GM18520 (cell line): Measurements from ENCODE around the gene KRTAP2-3.
"Not testable (repeated sequence)": the region's sequence is repeated elsewhere in the genome, so short reads cannot be mapped to it uniquely, and the experiment has no call there.

ENCODE experiments used
- ATAC-seq: cut with Tn5 transposase; IDR thresholded peaks from one replicate; pipeline ENCODE4 v1.9.1; 2021; ENCODE audit not compliant: unreplicated experiment

Gene KRTAP2-3, protein sequence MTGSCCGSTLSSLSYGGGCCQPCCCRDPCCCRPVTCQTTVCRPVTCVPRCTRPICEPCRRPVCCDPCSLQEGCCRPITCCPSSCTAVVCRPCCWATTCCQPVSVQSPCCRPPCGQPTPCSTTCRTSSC

DNA sequence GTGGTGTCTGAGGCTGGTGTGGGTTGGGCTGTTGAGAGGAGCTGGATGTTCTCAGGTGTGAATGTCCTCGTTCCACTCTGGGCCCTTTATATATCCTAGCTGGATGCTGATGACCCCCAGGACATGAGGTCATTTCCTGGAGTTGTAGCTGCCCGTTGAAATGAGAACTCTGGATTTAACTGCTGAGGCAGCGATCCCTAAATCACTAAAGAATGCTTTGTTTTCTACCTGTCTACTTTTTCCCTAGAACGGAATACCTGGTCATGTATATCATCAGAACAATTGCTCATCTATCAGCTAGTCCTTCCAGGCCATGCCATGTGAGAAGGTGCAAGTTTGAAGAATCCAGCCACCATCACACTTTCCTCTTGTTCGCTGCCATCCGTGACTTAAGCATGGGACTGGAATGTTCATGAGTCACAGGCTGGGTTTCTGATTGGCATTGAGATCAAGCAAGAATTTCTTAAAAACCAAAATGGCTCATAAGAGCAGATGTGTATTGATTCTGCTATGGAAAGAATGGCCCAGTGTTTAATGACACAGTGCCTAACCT lies at the start of gene KRTAP2-3:
KRTAP2-3 (minus strand) TSS at position 63 of the 553 bp plus-strand sequence. CDS start 64 bp downstream, outside the sequence.
- no peak for ATAC-seq

- not testable (repeated sequence) for ATAC-seq
Measured at GRCh38 chr17:41108728-41109386, 48.9 kb upstream of the KRTAP2-3 start.

- ATAC-seq: no peak
Measured at GRCh38 chr17:41107941-41108450, 48.1 kb upstream of the KRTAP2-3 start.

DNA sequence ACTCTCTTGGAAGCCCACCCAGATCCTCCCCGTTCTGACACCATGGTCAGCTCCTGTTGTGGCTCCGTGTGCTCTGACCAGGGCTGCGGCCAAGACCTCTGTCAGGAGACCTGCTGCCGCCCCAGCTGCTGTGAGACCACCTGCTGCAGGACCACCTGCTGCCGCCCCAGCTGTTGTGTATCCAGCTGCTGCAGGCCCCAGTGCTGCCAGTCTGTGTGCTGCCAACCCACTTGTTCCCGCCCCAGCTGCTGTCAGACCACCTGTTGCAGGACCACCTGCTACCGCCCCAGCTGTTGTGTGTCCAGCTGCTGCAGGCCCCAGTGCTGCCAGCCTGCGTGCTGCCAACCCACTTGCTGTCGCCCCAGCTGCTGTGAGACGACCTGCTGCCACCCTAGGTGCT lies 45.4 kb upstream of the KRTAP2-3 start, which contains the start of gene KRTAP4-9:
KRTAP4-9 (plus strand) TSS at position 43 of the 400 bp plus-strand sequence; CDS start at position 43, 0 bp downstream.
- not testable (repeated sequence) for ATAC-seq

DNA sequence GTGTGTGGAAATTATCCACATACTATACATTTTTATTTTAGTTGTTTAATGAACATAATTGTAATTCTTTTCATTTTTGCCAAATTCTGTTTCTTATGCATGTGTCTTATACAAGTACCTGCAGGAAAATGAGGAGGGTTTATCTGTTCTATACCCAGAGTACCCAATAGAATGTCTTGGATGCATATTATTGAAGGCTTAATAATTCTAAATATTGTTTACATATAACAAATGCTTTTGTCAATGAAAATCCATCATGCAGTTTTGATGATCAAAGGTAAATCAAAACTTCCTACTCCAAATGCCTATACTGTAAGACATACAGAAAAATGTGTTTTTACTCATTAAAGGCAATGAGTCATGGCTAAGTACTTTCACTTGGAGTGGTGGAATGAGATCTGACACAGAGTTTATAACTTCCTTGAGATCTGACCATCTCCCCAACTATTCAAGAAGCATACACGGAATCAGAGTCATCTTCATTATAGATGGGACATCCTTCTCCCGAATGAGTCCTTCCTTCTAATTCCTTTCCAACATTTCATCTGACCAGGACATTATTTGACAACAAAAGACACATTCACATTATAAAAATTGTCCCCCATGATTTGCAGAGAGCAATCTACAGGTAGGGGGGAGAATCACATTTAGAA lies 44.6 kb upstream of the KRTAP2-3 start:
- not testable (repeated sequence) for ATAC-seq

DNA sequence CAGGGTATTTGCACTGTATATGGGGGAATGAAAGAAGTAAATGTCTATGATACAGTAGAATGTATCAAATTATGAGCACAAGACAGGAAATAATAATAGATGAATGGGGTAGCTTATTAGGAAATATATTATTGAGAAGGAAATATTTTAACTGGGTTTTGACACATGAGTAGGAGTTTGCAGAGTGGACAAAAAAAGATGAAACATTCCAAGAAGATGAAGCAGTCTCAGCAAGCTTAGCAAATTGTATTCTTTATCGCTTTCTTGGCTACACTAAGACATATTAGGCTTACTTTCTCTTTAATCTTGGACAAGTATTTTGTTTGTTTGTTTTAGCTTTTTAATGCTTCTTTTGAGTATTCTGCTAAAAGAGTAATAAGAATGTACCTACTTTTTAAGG lies 44.0 kb upstream of the KRTAP2-3 start:
- ATAC-seq: no peak

DNA sequence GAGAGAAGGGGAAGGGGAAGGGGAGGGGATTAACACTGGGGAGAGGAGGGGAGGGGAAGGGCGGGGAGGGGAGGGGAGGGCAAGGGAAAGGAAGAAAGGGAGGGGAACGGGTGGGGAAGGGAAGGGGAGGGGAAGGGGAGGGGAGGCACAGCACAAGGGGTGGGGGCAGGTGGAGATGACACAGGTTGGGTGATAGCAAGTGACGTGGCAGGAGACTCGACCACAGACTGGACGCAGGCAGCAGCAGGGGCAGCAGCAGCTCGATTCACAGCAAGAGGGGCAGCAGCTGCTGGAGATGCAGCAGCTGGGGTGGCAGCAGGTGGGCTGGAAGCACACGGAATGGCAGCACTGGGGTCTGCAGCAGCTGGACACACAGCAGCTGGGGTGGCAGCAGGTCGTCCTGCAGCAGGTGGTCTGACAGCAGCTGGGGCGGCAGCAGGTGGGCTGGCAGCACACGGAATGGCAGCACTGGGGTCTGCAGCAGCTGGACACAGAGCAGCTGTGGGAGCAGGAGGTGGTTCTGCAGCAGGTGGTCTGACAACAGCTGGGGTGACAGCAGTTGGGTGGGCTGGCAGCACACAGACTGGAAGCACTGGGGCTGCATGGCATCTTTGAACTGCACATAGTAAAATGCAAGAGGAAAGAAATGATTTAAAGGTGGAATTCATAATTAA lies 41.8 kb upstream of the KRTAP2-3 start, which contains the start of gene KRTAP4-16:
KRTAP4-16 (minus strand) TSS at position 624 of the 674 bp plus-strand sequence; CDS start at position 624, 0 bp downstream.
- no peak for ATAC-seq

DNA sequence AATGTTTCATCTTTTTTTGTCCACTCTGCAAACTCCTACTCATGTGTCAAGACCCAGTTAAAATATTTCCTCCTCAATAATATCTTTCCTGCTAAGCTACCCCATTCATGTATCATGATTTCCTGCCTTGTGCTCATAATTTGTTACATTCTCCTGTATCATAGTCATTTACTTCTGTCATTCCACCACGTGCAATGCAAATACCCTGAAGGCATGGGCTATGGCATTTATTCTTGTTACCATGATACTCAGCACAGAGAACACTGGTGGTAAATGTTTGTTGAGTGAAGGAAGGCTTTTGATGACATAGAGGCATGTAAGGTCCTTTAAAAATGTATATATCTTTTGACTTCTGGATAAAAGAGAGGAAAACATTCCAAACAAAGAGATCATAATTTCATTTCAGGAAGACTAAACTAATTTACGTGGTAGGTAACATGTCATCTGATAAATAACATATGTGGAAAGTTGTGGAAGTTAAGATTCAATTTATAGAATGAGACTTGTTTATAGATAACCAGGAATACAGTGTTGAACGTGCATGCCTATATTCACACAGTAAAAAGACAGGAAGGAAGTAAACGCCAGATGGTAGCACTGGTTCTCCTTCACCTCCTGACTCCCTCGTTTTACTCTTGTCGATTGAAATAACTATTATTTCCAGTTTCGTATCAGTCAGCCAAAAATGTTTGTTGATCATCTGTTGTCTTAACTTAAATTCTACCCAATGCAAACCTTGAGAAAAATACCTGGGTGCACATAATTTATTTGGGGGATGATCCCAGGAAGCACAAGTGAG lies 40.0 kb upstream of the KRTAP2-3 start:
- ATAC-seq: not testable (repeated sequence)

- ATAC-seq: no peak
Measured at GRCh38 chr17:41098481-41098880, 38.6 kb upstream of the KRTAP2-3 start.

DNA sequence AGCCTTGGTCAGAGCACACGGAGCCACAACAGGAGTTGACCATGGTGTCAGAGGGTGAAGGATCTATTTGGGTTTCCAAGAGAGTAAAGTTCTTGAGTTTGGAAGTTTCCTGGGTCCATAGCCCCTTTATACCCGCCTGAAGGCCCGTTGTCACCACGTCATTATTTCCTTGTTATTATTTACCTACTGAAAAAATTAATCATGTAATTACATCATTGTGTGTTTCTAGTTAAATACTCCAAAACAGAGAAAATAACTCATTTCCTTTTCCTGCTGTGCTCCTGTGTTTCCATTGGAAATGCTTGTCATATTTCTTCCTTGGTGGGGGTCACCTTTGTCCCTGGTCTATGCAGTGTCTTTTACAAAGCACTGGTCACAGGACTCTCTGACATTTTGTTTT lies 38.1 kb upstream of the KRTAP2-3 start, which contains the start of gene KRTAP4-8:
KRTAP4-8 (minus strand) TSS at position 101 of the 400 bp plus-strand sequence; CDS start at position 43, 58 bp downstream.
- no peak for ATAC-seq

DNA sequence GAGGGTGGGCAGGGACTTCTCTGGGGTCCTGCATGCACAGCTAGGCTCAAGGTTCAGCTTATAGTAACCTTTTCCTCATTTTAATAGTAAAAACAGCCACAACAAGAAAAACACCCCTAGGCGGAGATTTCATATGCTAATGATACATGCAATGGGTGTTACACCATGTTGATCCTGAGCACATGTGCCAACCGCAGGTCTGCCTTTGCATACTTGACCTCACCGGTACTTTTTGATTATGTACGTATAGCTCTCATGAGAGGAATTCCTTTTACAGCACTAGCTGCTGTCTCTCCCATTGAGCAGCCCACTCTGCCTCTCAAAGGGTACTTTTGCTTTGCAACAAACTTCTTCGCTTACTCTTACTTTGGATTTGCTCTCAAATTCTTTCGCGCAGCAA lies 36.1 kb upstream of the KRTAP2-3 start:
- ATAC-seq: no peak

GRCh38 chr17:41088760-41089352 lies 28.9 kb upstream of the KRTAP2-3 start:
- ATAC-seq: not testable (repeated sequence)

- not testable (repeated sequence) for ATAC-seq
Measured at GRCh38 chr17:41084100-41084856, 24.4 kb upstream of the KRTAP2-3 start, which contains the start of gene KRTAP4-7. TSS of gene KRTAP4-7 (plus strand) at chr17:41084150. CDS start at chr17:41084207, 57 bp downstream.

- ATAC-seq: not testable (repeated sequence)
Measured at GRCh38 chr17:41083427-41083826, 23.5 kb upstream of the KRTAP2-3 start.

DNA sequence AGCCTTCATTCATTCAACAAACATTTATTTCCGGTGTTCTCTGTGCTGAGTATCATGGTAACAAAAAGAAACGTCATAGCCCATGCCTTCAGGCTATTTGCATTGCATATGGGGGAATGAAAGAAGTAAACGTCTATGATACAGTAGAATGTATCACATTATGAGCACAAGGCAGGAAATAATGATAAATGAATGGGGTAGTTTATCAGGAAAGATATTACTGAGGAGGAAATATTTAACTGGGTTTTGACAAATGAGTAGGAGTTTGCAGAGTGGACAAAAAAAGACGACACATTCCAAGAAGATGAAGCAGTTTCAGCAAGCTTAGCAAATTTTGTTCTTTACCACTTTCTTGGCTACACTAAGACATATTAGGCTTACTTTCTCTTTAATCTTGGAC lies 22.7 kb upstream of the KRTAP2-3 start:
- ATAC-seq: no peak

- no peak for ATAC-seq
Measured at GRCh38 chr17:41076788-41077187, 16.9 kb upstream of the KRTAP2-3 start.

GRCh38 chr17:41073676-41074075 lies 13.8 kb upstream of the KRTAP2-3 start:
- ATAC-seq: no peak

GRCh38 chr17:41071606-41072360 lies 11.9 kb upstream of the KRTAP2-3 start:
- no peak for ATAC-seq
